ENCODE results near the gene ALOX12B. TPM values are rescaled to one million over a fixed set of nuclear protein-coding genes. Genes with fewer than 3 reads are reported as not detected.
"Not testable (repeated sequence)": the region's sequence is repeated elsewhere in the genome, so short reads cannot be mapped to it uniquely, and the experiment has no call there.

Gene ALOX12B
- total RNA-seq, 1 donor from 2014 or later = 0.62 TPM

DNA sequence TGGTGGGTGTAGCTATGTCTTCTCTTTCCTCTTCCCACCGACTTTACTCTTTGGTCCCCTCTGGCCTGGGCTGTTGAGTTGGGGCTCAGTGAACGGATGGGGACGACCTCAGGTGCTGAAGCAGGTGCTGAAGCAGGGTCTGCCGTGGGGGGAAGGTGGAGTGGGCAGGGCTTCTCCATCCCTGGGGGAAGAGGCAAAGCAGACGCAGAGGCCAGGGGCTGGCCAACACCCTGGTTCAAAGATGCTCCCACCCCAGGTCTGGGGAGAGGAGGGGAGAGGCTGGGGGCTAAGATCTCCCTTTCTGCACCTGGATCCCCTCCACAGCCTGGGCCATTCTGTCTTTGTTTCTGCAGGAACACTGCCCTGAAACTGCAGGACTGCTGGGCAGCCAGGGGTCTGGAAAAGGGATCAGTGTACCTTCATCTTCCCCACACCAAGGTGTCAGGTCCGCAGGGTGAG is 22.9 kb downstream of the ALOX12B start:
- DNase-seq (ENCODE audit: low spot score) = no peak

DNA sequence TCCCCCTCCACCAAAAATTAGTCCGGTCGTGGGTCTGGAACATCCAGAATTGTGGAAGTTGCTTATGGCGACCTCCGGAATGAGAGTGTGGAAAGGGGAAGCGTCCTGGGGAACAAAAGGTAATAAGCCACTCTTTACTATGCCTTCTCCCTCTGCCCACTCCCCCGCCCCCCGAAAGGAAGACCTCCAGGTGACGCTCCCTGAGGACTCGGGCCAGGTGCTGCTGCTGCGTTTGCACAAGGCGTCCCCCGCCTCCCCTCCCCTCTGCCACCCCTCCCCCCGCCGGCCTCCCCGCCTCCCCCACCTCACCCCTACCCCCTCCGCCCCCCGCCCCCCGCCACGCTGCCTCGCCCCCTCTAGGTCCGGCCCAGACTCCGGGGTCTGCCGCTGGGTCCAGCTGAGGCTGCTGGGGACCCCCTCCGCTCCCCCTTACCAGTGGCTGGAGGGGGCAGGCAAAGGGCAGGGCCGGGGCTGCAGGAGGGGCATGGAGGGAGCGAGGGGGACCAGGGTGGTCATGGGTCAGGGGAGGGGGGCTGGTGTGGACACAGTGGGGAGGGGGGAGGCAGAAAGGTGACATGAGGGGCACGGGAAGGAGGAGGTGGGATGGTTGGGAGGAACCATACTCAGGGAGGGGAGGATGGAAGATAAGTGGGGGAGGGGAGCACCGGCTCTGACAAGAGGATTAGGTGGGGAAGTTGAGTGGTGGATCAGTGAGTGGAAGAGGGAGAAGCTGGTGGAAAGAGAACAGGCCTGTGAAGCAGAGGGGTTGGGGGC is 23.6 kb downstream of the ALOX12B start:
- no peak for DNase-seq (ENCODE audit: low spot score)

DNA sequence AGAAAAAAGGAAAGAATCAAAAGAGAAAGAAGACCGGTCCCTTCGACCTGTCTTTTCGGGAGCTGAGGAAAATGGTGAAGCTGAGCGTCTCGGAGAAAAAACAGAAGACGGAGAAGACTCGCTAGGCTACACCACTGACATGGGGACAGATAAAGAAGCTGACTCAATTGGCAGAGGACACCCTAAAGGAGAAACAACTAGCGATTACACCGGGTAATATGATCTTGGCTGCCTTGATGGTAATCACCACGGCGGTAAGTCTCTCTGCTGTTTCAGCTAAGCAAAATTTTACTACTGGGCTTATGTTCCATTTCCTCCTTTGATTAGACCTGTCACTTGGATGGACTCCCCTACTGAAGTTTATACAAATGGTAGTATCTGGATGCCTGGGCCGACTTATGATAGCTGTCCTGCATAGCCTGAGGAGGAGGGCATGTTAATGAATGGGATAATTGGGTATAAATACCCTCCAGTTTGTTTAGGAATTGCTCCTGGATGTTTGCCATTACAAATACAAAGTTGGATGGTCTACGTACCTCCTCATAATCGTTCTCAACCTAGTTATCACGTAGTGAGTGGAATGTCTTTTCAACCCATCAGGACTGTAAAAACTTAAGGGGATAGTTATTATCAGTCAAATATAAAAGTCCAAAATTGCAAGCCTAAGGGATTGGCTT is 24.6 kb downstream of the ALOX12B start:
- no peak for DNase-seq (ENCODE audit: low spot score)

DNA sequence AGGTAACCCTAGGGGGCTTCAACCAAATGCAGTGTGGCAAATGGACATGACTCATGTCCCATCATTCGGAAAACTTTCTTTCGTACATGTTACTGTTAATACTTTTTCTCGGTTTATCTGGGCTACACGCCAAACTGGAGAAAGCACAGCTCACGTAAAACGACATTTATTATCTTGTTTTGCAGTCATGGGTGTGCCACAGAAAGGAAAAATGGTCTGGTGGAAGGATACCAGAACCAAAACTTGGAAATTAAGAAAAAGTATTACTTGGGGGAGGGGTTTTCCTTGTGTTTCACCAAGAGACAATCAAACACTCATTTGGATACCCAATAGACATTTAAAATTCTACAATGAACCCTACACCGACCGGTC is 25.1 kb downstream of the ALOX12B start:
- no peak for DNase-seq (ENCODE audit: low spot score)

DNA sequence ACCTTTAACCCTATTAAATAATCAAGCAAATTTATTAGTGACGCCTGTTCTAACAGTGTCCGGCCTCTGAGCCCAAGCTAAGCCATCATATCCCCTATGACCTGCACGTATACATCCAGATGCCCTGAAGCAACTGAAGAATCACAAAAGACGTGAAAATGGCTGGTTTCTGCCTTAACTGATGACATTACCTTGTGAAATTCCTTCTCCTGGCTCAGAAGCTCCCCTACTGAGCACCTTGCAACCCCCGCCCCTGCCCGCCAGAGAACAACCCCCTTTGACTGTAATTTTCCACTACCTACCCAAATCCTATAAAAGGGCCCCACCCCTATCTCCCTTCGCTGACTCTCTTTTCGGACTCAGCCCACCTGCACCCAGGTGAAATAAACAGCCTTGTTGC is 25.7 kb downstream of the ALOX12B start:
- not testable (repeated sequence) for DNase-seq (ENCODE audit: low spot score)

DNA sequence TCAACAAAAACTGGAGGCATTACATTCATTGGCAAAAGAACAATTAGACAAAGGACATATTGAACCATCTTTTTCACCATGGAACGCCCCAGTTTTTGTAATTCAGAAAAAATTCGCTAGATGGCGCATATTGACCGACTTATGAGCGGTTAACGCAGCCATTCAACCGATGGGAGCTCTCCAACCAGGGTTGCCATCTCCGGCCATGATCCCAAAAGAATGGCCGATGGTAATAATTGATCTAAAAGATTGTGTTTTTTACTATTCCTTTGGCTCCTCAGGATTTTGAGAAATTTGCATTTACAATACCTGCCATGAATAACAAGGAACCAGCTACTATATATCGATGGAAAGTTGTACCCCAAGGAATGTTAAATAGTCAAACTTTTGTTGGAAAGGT is 27.2 kb downstream of the ALOX12B start:
- DNase-seq (ENCODE audit: low spot score) = peak; percentile 65

DNA sequence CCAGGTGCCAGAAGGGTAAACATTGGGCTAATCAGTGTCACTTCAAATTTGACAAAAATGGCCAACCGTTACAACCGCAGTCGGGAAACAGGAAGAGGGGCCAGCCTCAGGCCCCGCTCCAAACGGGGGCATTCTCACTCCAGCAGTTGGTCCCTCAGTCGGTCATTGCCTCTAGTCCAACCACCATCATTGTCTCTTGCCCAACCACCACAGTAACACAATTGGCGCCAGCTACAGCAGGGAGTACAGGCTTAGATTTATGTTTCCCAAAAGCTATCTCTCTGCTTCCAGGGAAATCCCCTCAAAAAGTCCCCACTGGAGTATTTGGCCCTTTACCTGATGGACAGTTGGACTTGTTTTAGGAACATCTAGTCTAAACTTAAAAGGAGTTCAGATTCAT is 28.4 kb downstream of the ALOX12B start:
- no peak for DNase-seq (ENCODE audit: low spot score)

DNA sequence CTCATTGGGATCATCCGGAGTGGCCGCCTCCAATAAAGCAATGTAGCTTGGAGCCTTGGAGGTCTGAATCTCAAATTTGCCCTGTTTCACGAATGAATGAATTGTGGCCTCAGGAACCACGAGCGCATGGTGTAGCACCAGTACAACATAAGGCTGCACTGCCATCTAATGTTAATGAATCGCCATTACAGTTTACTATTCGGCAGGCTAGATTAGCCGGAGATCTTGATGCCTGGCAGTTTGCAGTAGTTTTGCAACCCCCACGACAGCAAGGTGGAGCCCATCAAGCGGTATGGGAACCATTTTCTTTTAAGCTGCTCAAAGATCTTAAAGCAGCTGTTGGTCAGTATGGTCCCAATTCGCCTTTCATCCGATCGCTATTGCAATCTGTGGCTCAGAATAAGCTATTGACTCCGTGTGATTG is 29.8 kb downstream of the ALOX12B start:
- DNase-seq (ENCODE audit: low spot score) = no peak

DNA sequence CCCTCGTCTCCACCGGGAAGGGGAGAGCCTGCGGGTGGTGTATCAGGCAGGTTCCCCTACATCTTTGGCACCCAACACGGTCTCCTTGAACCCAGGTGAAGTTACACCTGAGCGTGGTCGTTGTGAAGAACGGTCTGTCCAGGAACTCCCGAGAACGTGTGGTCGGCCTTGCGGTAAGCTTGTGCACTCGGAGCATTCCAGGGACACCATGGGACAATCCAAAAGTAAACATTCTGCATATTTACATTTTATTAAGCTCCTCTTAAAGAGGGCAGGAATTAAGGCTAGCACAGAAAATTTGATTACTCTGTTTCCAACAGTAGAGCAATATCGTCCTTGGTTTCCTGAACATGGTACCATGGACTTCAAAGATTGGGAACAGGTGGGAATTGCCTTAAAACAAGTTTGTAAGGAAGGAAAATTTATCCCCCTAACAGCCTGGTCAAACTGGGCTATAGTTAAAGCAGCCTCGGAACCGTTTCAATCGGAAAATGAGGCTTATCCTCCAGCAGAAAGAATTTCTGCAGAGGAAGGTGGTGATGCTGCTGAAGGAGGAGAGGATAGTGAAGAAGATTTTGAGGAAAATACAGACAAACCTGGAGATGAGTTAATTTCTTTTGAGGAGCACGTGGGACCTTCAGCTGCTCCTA is 30.4 kb downstream of the ALOX12B start:
- no peak for DNase-seq (ENCODE audit: low spot score)

DNA sequence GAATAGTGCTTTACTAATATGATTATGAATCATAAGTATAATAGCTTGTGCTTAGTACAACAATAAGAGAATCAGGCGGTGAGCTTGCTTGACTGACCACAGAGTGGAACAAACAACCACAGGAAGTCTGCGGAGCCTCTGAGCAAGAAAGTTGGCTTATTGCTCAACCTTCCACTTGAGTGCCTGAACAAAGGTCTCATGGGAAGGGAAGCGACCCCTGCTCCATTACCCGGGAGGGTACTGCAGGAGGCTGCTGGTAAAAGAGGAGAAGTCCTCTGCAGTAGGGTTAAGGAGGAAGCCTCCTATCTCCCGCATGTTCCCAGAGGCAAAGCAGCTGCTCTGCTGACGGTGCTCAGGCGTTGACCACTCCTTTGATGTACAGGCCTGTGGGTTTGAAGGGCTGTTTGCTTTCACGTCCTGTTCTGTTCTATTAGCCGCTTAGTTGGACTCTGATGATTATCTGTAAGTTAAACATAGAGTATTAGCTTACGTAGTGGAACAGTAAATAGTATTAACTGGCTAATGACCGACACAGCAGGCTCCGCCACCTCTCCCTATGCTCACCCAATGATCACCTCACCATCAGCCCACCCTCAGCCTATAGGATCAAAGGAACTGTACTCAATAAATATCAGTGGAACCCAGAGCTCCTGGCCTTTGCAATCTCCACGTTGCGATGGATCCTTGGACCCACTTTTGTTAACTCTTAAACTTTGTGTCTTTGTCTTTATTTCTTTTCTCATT is 31.1 kb downstream of the ALOX12B start:
- peak; percentile 74 for DNase-seq (ENCODE audit: low spot score)

DNA sequence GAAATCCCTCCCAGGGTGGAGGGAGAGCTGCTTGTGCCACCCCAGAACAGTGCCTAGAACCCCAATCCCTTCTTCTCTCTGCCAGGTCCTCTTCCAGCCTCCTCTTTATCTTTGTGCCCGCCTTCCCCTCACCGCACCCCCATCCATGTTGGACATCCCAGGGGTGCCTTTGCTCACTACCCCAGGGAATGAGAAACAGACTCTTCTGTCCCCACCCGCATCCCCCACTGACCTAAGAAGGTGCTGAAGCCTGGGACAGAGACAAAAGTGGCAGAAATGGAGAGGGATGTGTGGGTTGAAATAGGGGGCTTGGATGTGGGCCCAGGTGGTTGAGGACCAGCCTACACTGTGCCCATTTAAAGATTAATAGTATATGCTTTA is 31.7 kb downstream of the ALOX12B start:
- no peak for DNase-seq (ENCODE audit: low spot score)

DNA sequence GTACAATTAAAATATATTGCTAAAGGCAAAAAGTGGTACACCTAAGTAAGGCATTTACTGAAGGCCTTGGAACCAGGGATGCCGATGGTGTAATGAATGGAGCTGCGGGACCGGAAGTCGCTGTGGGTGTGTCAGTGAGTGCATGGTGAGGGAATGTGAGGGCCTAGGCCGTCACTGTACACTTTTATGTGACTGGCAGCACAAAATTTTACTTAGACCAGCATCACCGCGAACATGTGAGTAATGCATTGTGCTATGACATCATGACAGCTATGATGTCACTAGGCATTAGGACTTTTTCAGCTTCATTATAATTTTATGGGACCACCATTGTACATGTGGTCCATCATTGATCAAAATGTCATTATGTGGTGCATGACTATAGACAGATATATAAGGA is 33.9 kb downstream of the ALOX12B start:
- DNase-seq (ENCODE audit: low spot score) = no peak

DNA sequence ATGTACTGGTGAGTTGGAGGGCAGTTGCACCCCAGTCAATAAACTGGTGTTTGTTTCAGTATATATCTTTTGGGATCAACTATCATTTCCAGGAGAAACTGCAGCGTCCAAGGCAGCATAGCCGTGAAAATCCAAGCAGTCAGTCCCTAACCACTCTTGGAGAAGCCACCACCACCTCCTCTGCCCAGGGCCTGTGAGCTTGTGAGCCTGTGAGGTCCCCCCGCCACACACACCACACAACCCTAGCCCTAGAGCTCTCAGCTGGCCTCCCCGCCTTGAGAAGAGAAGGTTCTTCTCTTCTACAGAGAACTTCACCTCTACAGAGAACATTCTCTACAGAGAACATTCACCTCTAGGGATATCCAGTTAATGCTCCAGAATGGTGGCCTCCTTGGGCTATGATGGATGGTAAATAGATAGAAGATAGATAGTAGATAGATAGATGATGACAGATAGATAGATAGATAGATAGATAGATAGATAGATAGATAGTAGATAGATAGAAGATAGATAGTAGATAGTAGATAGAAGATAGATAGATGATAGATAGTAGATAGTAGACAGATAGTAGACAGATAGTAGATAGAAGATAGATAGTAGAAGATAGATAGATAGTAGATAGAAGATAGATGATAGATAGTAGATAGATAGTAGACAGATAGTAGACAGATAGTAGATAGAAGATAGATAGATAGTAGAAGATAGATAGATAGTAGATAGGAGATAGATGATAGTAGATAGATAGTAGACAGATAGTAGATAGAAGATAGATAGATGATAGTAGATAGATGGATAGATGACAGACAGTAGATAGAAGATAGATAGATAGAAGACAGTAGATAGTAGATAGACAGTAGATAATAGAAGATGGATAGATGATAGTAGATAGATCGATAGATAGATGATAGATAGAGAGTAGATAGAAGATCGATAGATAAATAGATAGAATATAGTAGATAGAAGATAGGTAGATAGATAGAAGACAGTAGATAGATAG is 35.0 kb downstream of the ALOX12B start:
- DNase-seq (ENCODE audit: low spot score) = no peak

DNA sequence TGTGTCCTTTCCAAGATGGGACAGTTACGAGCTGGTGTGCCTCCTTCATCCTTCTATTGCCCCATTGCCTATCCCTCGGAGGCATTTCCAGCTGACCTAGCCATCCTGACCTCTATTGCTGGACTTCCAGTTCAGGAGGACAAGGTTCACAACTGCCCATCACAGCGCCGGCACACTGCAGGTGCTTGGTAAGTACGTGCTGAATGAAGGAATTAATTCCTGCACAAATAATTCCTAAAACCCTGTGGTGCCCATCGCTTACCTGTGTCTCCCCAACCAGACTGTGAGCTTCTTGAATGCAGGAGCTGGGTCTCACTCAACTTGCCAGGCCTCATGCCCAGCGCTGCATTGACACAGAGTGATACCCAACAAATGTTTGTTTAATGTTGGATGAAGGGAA is 35.7 kb downstream of the ALOX12B start:
- no peak for DNase-seq (ENCODE audit: low spot score)

DNA sequence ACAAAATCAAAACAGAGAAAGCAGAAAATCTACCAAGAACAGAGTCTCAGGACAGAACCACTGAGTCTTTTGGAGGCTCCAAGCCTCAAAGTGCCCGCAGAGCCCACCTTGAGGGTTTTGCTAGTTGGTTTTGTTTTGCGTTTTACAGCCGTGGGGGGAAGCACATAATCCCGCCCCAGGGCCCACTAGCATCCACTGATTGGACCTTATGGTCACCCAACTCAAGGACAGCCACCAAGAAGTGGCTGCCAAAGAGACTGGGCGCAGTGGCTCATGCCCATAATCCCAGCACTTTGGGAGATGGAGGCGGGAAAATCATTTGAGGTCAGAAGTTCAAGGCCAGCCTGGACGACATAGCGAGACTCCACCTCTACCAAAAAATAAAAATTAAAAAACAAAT is 38.8 kb downstream of the ALOX12B start:
- DNase-seq (ENCODE audit: low spot score) = no peak

DNA sequence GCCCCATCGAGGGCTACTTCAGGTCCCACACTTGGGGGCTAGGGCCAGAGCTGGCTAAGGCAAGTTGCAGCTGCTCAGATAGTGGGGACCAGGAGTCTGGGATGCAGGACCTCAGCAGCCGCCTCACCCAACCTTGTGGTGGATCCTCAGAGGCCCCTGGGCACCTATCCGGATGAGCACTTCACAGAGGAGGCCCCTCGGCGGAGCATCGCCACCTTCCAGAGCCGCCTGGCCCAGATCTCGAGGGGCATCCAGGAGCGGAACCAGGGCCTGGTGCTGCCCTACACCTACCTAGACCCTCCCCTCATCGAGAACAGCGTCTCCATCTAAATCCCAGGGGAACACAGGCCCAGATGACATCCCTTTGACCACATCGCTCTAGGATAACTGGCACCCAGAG is 39.3 kb downstream of the ALOX12B start:
- no peak for DNase-seq (ENCODE audit: low spot score)

DNA sequence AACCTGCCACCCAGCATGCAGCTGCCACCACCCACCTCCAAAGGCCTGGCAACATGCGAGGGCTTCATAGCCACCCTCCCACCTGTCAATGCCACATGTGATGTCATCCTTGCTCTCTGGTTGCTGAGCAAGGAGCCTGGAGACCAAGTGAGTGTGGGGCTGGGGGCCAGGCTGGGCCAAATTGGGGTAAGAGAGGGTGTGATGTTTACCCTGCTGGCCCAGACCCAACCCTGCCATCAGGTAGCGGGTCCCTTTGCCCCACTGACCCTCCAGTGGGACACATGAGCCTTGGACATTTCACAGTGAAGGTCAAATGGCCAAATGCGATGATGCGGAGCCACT is 39.8 kb downstream of the ALOX12B start:
- no peak for DNase-seq (ENCODE audit: low spot score)

DNA sequence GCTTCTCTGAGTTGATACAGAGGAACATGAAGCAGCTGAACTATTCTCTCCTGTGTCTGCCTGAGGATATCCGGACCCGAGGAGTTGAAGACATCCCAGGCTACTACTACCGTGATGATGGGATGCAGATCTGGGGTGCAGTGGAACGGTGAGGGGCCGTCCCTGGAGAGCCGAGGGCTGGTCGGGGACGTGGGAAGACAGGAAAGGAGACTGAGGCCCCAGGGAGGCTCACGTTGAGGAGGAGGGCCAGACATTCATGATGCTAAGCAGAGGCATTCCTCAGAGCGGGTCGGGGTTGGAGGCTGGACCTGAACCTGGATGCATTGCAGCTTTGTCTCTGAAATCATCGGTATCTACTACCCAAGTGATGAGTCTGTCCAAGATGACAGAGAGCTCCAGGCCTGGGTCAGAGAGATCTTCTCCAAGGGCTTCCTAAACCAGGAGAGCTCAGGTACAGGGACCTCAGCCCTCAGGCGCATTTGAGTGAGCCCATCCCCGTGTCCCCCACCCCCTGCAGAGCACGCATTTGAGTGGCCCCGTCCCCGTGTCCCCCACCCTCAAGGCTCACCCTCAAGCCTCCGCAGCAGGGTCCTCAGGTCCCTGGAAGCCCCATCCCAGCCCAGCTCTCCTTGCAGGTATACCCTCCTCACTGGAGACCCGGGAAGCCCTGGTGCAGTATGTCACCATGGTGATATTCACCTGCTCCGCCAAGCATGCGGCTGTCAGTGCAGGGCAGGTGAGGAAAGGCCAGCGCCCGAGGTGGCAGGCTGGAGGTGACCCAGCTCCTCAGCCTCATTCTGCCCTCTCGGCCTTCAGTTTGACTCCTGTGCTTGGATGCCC is 40.4 kb downstream of the ALOX12B start:
- DNase-seq (ENCODE audit: low spot score) = no peak

DNA sequence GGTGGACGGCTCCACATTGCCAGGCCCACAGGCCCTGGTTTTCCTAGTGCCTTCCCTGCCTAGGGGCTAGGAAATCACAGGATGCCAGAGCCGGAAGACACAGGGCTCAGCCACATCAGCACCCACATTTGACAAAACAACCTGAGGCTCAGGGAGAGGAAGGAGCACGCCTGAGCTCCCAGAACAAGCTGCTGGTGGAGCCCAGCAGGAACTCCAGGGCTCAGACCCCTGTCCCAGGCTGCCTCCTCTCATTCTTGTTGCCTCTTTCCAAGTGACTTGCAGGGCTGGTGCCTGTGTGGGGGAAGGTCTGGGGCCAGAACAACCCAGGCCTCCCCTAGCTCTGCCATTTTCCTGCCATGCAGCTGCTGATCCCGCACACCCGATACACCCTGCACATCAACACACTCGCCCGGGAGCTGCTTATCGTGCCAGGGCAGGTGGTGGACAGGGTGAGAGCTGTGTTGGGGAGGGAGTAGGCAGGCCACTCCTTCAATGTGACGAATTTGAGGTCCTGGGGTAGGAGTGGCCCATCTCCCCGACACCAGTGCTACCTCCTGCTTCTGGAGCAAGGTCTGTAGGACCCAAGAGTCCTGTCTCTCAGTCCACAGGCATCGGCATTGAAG is 41.1 kb downstream of the ALOX12B start:
- DNase-seq (ENCODE audit: low spot score) = no peak

Measured in ureter (tissue), 1 donor.